SU-DHL-6 (cell line): ENCODE data around the gene ANKRD60.

ENCODE experiments used
- H2AFZ ChIP-seq: fragments of 200-600 bp; sonication (generic); 2 replicates; pipeline ENCODE4 v1.6.1; 2014; ENCODE audit warnings: low read depth, mild to moderate bottlenecking, moderate library complexity, mixed read lengths, antibody characterized with exemption, low read length; ENCODE audit not compliant: severe bottlenecking
- H3F3A ChIP-seq: fragments of 200-600 bp; shearing (Covaris generic); 2 replicates; pipeline ENCODE4 v1.6.0; 2016; ENCODE audit warnings: antibody characterized with exemption, mild to moderate bottlenecking; ENCODE audit not compliant: insufficient read depth
- H3K27ac ChIP-seq: fragments of 200-600 bp; sonication (generic); 2 replicates; pipeline ENCODE4 v1.5.1; 2016; ENCODE audit warnings: low read depth, mild to moderate bottlenecking, low read length, moderate library complexity, mixed read lengths
- H3K27me3 ChIP-seq: fragments of 200-600 bp; sonication (generic), shearing (Covaris generic); 2 replicates; pipeline ENCODE4 v1.6.0; 2014; ENCODE audit warnings: mild to moderate bottlenecking, low read length
- H3K36me3 ChIP-seq: fragments of 200-600 bp; sonication (generic); 2 replicates; pipeline ENCODE4 v1.6.1; 2014; ENCODE audit warnings: mild to moderate bottlenecking, low read length, mixed read lengths
- H3K4me2 ChIP-seq: fragments of 300-600, 200-600 bp; shearing (Covaris generic), sonication (generic); 2 replicates; pipeline ENCODE4 v1.6.0; 2014; ENCODE audit warnings: low read length, low read depth, mild to moderate bottlenecking; ENCODE audit not compliant: poor library complexity, severe bottlenecking
- H3K4me3 ChIP-seq: fragments of 200-600 bp; sonication (generic); 2 replicates; pipeline ENCODE4 v1.5.1; 2014; ENCODE audit warnings: antibody characterized with exemption, low read length, mild to moderate bottlenecking, mixed read lengths; ENCODE audit not compliant: insufficient read depth, poor library complexity, severe bottlenecking
- H3K79me2 ChIP-seq: fragments of 200-600 bp; sonication (generic); 2 replicates; pipeline ENCODE4 v1.6.1; 2014; ENCODE audit warnings: mild to moderate bottlenecking, low read length, moderate library complexity; ENCODE audit not compliant: insufficient read depth
- H3K9ac ChIP-seq: fragments of 200-600 bp; sonication (generic); 2 replicates; pipeline ENCODE4 v1.7.0; 2014; ENCODE audit warnings: mild to moderate bottlenecking, low read length
- H3K9me2 ChIP-seq: fragments of 200-600 bp; sonication (generic); replicated peaks from 2 replicates; pipeline ENCODE4 v1.6.1; 2014; ENCODE audit warnings: low read length; ENCODE audit not compliant: insufficient read depth
- H3K9me3 ChIP-seq: fragments of 200-600 bp; sonication (generic); 2 replicates; pipeline ENCODE4 v1.6.1; 2014; ENCODE audit warnings: low read length, mixed read lengths; ENCODE audit not compliant: insufficient read depth
- H4K20me1 ChIP-seq: fragments of 200-600 bp; sonication (generic); 2 replicates; pipeline ENCODE4 v1.6.1; 2014; ENCODE audit warnings: low read depth, mild to moderate bottlenecking, antibody characterized with exemption, low read length, moderate library complexity, mixed read lengths
- CTCF ChIP-seq: fragments of 200-600 bp; sonication (generic); IDR thresholded peaks from one replicate; pipeline ENCODE4 v1.5.1; 2017; ENCODE audit warnings: antibody characterized with exemption, mild to moderate bottlenecking, low read length, moderate library complexity; ENCODE audit not compliant: insufficient read depth, poor library complexity, severe bottlenecking
- EZH2phosphoT487 ChIP-seq: fragments of 200-600 bp; sonication (generic), shearing (Covaris generic); conservative IDR thresholded peaks from 2 replicates; pipeline ENCODE4 v1.6.1; 2018; ENCODE audit warnings: mild to moderate bottlenecking, antibody characterized with exemption, low read length, moderate library complexity, mixed read lengths

The ANKRD60 gene

GRCh38 chr20:58244517-58245030 is 16.1 kb upstream of the ANKRD60 start:
- TF ChIP-seq CTCF: no peak
- TF ChIP-seq EZH2phosphoT487: no peak
- Histone ChIP-seq H3K4me3 (no peak overlapping the region), H3K9me2 (no peaks in the 10 kb centered on the region), H2AFZ (no peak overlapping the region), H3K27ac (no peak overlapping the region), H4K20me1 (no peaks in the 10 kb centered on the region), H3K4me2 (no peak overlapping the region), H3K9ac (no peak overlapping the region), H3F3A (no peaks in the 10 kb centered on the region), H3K9me3 (no peaks in the 10 kb centered on the region), H3K27me3 (no peaks in the 10 kb centered on the region), H3K36me3 (no peaks in the 10 kb centered on the region), H3K79me2 (no peaks in the 10 kb centered on the region)

GRCh38 chr20:58243653-58244410 is 15.4 kb upstream of the ANKRD60 start:
- H3K36me3 ChIP-seq: no peaks in the 10 kb centered on the region
- no peak overlapping the region for H3K4me2 ChIP-seq

GRCh38 chr20:58242824-58243223 is 14.4 kb upstream of the ANKRD60 start:
- H3K4me3 ChIP-seq: no peak overlapping the region
- no peak overlapping the region for H3K9ac ChIP-seq
- no peaks in the 10 kb centered on the region for H4K20me1 ChIP-seq
- no peaks in the 10 kb centered on the region for H3F3A ChIP-seq
- no peaks in the 10 kb centered on the region for H3K36me3 ChIP-seq
- no peak overlapping the region for H3K4me2 ChIP-seq
- H3K9me3 ChIP-seq: no peaks in the 10 kb centered on the region
- no peaks in the 10 kb centered on the region for H3K27me3 ChIP-seq
- TF ChIP-seq CTCF (no peak), EZH2phosphoT487 (no peak)
- no peak overlapping the region for H2AFZ ChIP-seq
- H3K79me2 ChIP-seq: no peaks in the 10 kb centered on the region
- no peak overlapping the region for H3K27ac ChIP-seq
- no peaks in the 10 kb centered on the region for H3K9me2 ChIP-seq

More at GRCh38 chr20:58243653-58244410, 15.4 kb upstream of the ANKRD60 start:
- no peak overlapping the region for H3K27ac ChIP-seq
- H3K9me3 ChIP-seq: no peaks in the 10 kb centered on the region
- no peaks in the 10 kb centered on the region for H4K20me1 ChIP-seq
- TF ChIP-seq EZH2phosphoT487 (no peak), CTCF (no peak)
- no peak overlapping the region for H3K4me3 ChIP-seq
- H3K79me2 ChIP-seq: no peaks in the 10 kb centered on the region
- no peak overlapping the region for H3K9ac ChIP-seq
- H2AFZ ChIP-seq: no peak overlapping the region
- no peaks in the 10 kb centered on the region for H3K27me3 ChIP-seq
- H3F3A ChIP-seq: no peaks in the 10 kb centered on the region
- no peaks in the 10 kb centered on the region for H3K9me2 ChIP-seq
